ENCODE data around the gene CES4A.

- TF ChIP-seq, protein P1, sequence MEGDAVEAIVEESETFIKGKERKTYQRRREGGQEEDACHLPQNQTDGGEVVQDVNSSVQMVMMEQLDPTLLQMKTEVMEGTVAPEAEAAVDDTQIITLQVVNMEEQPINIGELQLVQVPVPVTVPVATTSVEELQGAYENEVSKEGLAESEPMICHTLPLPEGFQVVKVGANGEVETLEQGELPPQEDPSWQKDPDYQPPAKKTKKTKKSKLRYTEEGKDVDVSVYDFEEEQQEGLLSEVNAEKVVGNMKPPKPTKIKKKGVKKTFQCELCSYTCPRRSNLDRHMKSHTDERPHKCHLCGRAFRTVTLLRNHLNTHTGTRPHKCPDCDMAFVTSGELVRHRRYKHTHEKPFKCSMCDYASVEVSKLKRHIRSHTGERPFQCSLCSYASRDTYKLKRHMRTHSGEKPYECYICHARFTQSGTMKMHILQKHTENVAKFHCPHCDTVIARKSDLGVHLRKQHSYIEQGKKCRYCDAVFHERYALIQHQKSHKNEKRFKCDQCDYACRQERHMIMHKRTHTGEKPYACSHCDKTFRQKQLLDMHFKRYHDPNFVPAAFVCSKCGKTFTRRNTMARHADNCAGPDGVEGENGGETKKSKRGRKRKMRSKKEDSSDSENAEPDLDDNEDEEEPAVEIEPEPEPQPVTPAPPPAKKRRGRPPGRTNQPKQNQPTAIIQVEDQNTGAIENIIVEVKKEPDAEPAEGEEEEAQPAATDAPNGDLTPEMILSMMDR (conservative IDR thresholded peaks at IDR 0.05; ENCODE audit: low read depth, low read length): no peak
- no peak for TF ChIP-seq EZH2 (IDR thresholded peaks at IDR 0.05; ENCODE audit: borderline replicate concordance, low read depth, low read length, poor library complexity, severe bottlenecking)
Measured at GRCh38 chr16:67035364-67035763, 47.0 kb downstream of the CES4A start.
